Loucy (cell line): ENCODE measurements around the gene MTREX.

ENCODE experiments used
- CTCF ChIP-seq: fragments of 200-600 bp; sonication (generic); conservative IDR thresholded peaks from 2 replicates; pipeline ENCODE4 v1.5.1; 2014; ENCODE audit warnings: mild to moderate bottlenecking, antibody characterized with exemption, low read length
- EZH2phosphoT487 ChIP-seq: fragments of 200-600 bp; IDR thresholded peaks from 2 replicates; pipeline ENCODE4 v1.6.1; 2018; ENCODE audit warnings: antibody characterized with exemption, mild to moderate bottlenecking, moderate library complexity, borderline replicate concordance

DNA sequence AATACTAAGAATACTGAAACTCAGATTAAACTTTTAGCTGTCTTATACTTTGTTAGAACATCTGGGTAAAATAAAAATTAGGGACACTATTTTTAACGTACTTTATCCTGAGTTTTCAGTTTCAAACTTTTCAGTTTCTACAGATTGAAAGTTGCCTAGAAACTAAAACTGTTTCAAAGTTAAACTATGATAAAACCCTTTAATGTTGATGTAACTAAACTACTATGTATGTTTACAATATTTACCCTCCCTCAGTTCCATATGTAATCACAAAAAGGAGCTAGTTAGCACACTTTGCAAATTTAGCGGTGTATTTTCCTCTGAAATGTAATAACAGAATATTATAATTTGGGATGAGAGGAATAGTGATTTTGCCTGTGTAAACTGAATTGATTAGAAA lies 105.9 kb downstream of the MTREX start:
- TF ChIP-seq CTCF (no peak), EZH2phosphoT487 (no peak)
